ENCODE measurements around the gene CORO2A.

GRCh38 chr9:98168153-98168780 lies 24.2 kb downstream of the CORO2A start:
- TF ChIP-seq RCOR1 (conservative IDR thresholded peaks at IDR 0.05; ENCODE audit: low read depth, low read length) (no peak), PBX3 (IDR thresholded peaks at IDR 0.05; ENCODE audit: insufficient replicate concordance, low read depth, low read length) (no peak), EZH2 (IDR thresholded peaks at IDR 0.05; ENCODE audit: borderline replicate concordance, control insufficient read depth, low read depth, low read length) (no peak), CTCF (IDR thresholded peaks at IDR 0.05 in 2 of 3, conservative IDR thresholded peaks at IDR 0.05 in 1 of 3; ENCODE audit: control insufficient read depth in 2 of 3, extremely low read depth in 1 of 3, insufficient read depth in 1 of 3, low read depth in 3 of 3, low read length in 3 of 3) (no peak), MXI1 (IDR thresholded peaks at IDR 0.05; ENCODE audit: low read depth, low read length) (no peak), SMAD1 (IDR thresholded peaks at IDR 0.05; ENCODE audit: low read depth, partially characterized antibody) (no peak), KDM1A (IDR thresholded peaks at IDR 0.05; ENCODE audit: borderline replicate concordance) (no peak), BRCA1 (IDR thresholded peaks at IDR 0.05; ENCODE audit: low read depth, low read length) (no peak), FOXM1 (IDR thresholded peaks at IDR 0.05; ENCODE audit: low read depth, low read length) (no peak), POLR2AphosphoS5 (IDR thresholded peaks at IDR 0.05; ENCODE audit: low read length) (no peak), CEBPB (IDR thresholded peaks at IDR 0.05; ENCODE audit: borderline replicate concordance in 1 of 2, low read depth in 2 of 2, low read length in 2 of 2) (no peak), BACH1 (IDR thresholded peaks at IDR 0.05; ENCODE audit: borderline replicate concordance) (no peak), POLR2A (IDR thresholded peaks at IDR 0.05; ENCODE audit: low read depth, low read length) (no peak), HDAC2 (IDR thresholded peaks at IDR 0.05) (no peak)
